HG03108 (cell line): ENCODE results near the gene SLC39A11.
"Not testable (repeated sequence)": the region's sequence is repeated elsewhere in the genome, so short reads cannot be mapped to it uniquely, and the experiment has no call there.

Experiments
- ATAC-seq: cut with Tn5 transposase; IDR thresholded peaks from one replicate; pipeline ENCODE4 v1.9.1; 2021; ENCODE audit warnings: moderate library complexity; ENCODE audit not compliant: unreplicated experiment

The SLC39A11 gene

GRCh38 chr17:72804949-72805707, 287.4 kb downstream of the SLC39A11 start:
- ATAC-seq = no peak

- no peak for ATAC-seq
These were observed 289.8 kb downstream of the SLC39A11 start for GRCh38 chr17:72802726-72803125.

- ATAC-seq = no peak
These were observed 295.3 kb downstream of the SLC39A11 start for GRCh38 chr17:72797142-72797541.

- ATAC-seq = no peak
These were observed 296.5 kb downstream of the SLC39A11 start for GRCh38 chr17:72795941-72796340.

GRCh38 chr17:72794152-72794551, 298.3 kb downstream of the SLC39A11 start:
- ATAC-seq = no peak

- no peak for ATAC-seq
These were observed 299.7 kb downstream of the SLC39A11 start for GRCh38 chr17:72792771-72793170.

GRCh38 chr17:72790190-72790589, 302.3 kb downstream of the SLC39A11 start:
- no peak for ATAC-seq

GRCh38 chr17:72789711-72790110, 302.8 kb downstream of the SLC39A11 start:
- ATAC-seq = no peak

GRCh38 chr17:72788950-72789585, 303.4 kb downstream of the SLC39A11 start:
- ATAC-seq = no peak

GRCh38 chr17:72786209-72786608, 306.3 kb downstream of the SLC39A11 start:
- ATAC-seq = no peak

- no peak for ATAC-seq
These were observed 309.3 kb downstream of the SLC39A11 start for GRCh38 chr17:72782985-72783701.

- ATAC-seq = not testable (repeated sequence)
These were observed 310.1 kb downstream of the SLC39A11 start for GRCh38 chr17:72782437-72782836.

- no peak for ATAC-seq
These were observed 314.0 kb downstream of the SLC39A11 start for GRCh38 chr17:72778169-72779151.

GRCh38 chr17:72775919-72776318, 316.6 kb downstream of the SLC39A11 start:
- no peak for ATAC-seq

GRCh38 chr17:72775237-72775636, 317.3 kb downstream of the SLC39A11 start:
- ATAC-seq = no peak

- ATAC-seq = no peak
These were observed 318.3 kb downstream of the SLC39A11 start for GRCh38 chr17:72774236-72774635.

GRCh38 chr17:72773225-72773624, 319.3 kb downstream of the SLC39A11 start:
- ATAC-seq = not testable (repeated sequence)

- ATAC-seq = no peak
These were observed 320.1 kb downstream of the SLC39A11 start for GRCh38 chr17:72772331-72772821.

GRCh38 chr17:72771734-72772133, 320.8 kb downstream of the SLC39A11 start:
- no peak for ATAC-seq

- no peak for ATAC-seq
These were observed 325.6 kb downstream of the SLC39A11 start for GRCh38 chr17:72766761-72767356.
